NCI-H82 treated with DMSO at 0.1 percent for 48 hours (cell line): ENCODE data around the gene KCNQ2.

Experiments used
- DNase-seq: peaks from one replicate; lab custom pipeline; 2025; ENCODE audit not compliant: unreplicated experiment; lab: John Stamatoyannopoulos, UW

KCNQ2 gene

DNA sequence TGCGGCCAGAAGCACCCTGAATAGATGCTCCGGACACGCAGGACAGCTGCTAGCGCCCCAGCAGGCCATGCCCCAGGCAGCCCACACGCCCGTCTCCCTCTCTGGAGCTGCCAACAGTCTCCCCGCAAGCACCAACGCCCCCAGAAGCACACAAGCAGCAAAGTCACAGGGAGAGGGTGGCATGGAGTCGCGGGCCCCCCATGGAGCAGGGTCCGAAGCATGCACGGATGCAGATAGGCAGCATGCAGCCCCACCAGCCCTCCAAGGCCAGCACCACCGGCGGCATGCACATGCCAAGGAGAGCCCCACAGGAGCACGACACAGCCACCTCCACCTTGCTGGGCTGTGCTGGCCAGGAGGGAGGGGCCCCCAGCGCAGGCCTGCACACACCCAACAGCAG is 53.8 kb downstream of the KCNQ2 start:
- DNase-seq, result no peak

DNA sequence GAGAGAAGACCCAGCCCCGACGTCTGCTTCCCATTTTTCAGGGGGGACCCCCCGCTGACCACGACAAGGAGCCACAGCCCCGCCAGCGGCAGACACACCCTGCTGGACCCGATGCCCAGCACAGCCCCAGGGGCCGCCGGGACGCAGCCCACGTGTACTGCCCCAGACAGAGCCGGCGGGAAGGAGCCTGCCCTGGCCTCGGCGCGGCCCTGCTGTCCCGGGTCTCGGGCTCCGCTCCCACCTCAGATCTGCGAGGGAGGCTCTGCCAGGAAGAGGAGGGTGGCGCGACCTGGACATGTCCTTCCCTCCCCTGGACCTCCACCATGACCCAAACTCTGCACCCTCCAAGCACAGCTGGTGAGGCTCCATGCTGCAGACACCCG is 54.7 kb downstream of the KCNQ2 start:
- DNase-seq, result no peak

DNA sequence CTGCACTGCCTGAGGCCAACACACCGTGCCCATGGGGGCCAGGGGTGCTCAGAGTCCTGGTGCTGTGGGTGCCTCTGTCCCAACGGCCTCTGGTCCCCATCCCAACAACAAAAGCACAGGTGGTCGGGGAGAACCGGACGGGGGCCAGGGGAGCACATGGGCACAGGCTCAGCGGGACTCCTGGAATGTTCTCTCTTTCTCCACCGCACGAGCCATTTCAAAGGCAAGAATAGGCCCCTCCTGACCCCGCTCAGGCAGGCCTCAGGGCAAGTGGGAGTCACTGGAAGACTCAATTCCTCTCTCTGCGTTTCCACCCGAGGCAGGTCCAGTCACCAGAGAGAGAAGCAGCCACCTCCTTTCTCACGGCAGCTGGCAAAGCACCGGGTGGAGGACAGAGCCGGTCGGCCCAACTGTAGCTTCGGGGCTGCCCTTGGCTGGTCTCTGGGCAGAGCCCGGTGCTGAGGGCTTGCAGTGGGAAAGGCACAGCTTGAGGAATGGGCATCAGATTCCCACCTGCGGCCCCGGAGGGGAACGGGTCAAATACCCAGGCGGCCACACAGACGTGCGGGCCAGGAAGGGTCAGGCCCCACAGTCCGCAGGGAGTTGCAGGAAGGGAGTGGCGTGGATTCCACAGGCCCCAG is 55.2 kb downstream of the KCNQ2 start:
- DNase-seq, result peak; percentile 23

DNA sequence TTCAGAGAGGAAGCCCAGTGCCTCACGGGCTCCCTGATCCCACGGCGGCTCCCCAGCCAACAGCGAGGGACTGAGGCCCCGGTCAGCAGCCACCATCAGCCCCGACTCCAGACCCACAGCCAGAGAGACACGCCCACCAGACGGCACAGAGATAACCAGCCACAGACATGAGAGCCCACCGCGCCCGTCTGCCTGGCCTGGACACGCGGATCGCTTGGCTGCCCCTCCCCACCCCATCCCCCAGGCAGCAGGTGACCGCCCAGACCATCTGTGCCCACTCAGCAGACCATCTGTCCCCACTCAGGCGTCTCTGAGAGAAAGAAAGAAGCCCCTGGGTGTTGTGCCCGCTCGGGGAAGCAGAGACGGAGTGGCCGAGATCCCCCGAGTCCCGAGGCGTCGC is 55.8 kb downstream of the KCNQ2 start:
- peak; percentile 77 for DNase-seq

DNA sequence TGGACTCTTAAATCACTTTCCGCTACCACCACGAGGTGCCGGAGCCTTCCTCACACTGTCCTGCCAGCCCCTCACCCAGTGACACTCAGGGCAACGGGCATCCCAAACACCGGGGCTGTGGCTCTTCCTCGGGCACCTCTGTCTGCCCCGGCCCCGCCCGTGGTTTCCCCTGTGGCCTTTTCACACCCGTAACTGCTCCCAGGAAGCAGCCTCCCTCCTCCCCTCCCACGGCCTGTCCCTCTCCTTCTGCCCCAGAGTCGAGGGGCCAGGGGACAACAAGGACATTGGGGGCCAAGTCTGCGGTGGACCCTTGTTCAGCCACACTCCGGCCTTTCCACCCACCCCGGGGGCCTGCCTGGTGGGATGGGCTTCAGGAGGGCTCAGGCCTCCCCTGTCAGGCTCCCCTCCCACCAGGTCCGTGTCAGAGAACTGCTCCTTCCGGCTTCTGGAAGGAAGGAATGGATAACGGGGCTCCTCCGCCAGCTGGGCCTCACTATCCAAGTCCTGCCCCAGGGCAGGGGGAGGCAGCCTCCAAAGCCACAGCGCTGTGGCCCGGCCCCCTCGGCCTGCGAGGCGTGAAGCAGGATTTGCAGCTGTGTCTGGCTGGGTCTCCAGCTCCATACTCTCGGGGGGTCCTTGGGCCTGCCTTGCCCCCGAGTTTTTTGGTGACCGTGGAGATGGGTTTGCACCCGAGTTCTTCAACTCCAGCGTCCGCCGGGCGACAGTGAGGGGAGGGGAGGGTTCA is 56.6 kb downstream of the KCNQ2 start:
- no peak for DNase-seq

DNA sequence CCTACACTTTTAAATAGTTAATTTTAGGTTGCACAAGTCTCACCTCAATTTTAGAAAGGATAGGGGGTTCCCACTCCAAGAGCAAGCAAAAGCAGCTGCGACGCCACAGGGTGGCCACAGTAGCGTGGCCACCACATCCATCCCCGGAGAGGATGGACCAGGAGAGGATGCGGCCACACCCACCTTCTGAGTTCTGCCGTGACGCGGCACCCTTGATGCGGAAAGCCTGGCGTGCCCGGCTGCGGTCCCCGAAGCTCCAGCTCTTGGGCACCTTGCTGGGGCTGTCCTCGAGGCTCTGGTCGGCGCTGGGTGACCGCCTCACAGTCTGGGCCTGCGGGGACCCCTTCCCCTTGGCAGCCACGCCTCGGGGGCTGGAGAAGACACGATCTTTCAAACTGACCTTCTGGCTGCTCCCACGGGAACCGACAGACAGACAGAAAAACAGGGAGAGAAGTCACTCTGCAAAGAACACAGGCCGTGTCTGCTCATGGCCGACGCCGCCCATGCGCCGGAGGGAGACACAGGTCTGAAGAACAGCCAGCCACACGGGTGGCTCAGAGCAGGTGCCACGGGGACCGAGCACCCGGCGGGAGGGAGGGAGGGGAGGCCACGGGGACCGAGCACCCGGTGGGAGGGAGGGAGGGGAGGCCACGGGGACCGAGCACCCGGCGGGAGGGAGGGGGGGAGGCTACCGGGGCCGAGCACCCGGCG is 57.6 kb downstream of the KCNQ2 start:
- no peak for DNase-seq

DNA sequence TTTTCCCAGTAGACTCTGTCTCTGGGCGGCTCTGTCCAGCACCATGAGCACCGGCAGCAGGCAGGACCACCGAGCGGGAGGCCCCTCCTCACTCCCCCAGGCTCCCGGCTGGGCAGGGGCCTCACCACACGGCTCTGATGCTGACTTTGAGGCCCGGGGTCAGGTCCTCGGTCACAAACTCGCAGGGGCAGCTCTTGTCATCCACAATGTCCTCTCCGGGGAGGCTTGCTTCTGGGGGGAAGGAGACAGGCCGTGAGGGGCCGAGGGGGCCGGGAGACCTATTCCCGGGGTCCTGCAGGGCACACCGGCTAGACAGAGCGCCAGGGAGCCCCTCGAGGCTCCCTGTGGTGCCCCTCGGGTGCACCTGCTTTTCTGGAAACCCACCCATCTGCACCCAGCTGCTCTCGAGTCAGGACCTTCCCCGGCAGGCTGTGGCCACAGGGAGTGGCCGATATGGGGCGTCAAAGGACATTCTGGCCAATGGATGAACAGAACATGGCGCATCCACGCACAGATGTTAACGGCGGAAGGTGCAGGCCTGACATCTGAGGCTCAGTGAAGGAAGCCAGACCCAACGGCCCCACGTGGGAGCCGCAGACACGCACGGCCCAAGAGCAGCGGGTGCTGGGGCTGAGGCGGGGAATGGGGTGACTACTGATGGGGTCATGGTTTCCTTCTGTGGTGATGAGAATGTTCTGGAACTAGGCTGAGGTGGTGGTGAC is 58.3 kb downstream of the KCNQ2 start:
- no peak for DNase-seq

DNA sequence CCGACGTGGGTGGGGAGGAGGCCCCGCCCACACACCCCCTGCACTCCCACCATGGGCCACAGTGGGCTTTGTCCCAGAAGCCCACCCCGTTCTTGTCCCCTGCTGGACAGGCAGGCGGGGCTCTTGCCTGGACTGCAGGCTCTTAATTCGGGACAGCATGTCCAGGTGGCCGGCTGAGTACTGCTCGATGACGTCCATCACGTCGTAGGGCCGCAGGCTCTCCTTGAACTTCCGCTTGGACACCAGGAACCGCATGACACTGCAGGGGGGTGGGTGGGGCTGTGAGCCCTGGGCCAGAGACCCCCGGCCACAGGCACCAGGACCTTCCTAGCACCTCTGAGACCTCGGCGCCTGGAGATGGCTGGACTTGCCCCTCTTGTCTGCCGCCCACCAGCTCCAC is 59.1 kb downstream of the KCNQ2 start:
- no peak for DNase-seq

DNA sequence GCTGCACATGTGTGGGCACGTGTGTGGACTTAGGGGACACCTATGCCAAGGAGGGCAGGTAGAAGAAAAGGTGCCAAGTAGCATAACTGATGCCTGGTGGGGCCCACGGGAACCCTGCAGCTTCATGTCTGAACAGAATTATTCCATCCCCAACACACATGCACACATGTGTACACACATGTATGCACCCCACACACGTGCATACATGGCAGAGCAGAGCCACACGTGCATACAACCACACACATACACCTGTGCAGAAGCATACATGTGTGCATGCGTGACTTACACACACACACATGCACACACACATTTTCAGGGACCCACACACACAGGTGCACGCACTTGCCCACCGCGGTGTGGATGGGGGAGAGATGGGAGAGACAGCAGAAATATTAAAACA is 59.6 kb downstream of the KCNQ2 start:
- DNase-seq, result no peak

DNA sequence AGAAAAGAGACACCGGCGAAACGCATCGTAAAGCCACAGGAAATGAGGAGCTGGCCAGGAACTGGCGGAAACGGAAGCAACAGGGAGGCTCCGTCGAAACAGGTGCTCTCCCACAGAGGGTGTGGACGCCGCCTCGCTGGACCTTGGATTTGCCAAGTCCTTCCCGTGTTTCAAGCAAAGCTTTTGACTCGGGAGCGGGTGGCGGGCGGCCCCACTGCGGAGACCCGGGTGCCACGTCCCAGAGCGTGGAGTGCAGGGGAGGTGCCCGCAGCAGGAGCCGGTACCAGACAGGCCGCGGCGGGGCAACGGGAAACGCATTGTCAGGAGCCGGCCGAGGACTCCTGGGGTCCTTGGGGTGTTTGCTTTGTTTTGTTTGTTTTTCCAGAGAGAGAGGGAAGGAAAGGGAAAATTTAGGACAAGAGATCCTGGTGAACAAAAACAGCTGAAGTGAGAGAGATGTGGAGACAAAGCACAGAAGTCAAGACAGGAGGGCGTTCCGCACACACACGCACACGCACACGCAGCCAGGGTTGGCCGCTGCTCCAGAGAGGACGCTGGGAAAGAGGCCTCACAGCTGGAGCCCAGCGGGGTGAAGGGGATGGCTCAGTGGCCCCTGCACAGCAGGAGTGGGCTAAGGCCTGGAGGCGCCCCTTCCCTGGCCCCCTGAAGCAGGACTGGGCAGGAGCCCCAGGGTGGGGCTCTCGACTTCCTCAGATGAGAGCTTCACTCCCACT is 60.4 kb downstream of the KCNQ2 start:
- DNase-seq, result no peak

DNA sequence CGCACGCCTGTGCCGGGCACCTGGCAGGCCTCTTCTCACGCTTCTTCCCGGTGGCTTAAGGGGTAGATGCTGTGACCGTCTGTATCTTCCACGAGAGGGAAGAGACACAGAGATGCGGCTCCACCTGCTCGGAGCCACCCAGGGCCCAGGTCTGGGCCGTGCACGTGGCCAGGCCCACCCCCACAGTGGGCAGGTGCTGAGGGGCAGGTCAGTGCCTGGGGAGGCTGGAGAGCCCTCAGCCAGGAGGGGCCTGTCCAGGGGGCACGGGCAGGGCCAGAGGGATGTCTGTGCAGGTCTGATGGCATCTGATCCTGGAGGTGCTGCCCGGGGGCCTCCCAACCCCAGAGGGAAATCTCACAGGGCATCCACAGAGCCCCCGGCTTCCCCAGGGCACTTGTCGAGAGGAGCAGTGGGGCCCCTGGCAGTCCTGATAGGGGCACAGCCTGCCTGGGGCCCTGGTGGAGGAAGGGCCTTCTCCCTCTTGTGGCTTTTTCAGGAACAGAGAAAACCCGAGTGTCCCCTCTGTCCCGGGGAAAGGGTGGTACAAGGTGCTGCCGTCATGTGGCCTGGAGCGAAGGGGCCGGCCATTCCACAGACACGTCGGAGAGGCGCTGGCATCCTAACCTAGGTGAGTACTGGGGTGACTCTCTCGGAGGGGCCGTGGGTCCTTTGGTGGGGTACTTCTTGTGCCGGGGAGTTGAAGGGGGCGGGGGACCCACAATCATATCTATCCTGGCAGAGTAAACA is 61.1 kb downstream of the KCNQ2 start:
- DNase-seq, result no peak

DNA sequence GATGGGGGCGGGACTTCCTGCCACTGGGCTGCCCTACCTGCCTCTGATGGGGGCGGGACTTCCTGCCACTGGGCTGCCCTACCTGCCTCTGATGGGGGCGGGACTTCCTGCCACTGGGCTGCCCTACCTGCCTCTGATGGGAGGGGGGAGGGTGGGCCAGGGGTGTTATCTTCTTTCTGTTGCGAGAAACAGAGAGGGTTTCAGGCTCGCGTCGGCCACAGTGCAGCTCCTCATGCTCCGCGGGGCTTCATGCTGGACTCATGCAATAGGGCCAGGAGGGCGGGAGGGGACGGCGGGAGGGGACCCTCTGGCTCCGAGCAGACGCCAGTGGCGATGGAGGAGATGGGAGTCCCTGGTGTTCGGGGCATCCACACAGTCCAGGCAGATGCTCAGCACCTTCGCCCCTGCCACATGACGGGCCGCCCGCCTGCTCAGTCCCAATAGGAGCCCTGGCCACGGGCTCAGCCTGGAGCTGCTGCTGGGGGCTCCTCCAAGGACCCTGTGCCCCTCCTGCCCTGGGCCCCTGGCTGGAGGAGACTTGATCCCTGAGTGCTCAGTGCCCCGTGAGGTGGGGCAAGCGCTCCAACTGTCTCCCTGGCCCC is 62.5 kb downstream of the KCNQ2 start:
- DNase-seq, result no peak

DNA sequence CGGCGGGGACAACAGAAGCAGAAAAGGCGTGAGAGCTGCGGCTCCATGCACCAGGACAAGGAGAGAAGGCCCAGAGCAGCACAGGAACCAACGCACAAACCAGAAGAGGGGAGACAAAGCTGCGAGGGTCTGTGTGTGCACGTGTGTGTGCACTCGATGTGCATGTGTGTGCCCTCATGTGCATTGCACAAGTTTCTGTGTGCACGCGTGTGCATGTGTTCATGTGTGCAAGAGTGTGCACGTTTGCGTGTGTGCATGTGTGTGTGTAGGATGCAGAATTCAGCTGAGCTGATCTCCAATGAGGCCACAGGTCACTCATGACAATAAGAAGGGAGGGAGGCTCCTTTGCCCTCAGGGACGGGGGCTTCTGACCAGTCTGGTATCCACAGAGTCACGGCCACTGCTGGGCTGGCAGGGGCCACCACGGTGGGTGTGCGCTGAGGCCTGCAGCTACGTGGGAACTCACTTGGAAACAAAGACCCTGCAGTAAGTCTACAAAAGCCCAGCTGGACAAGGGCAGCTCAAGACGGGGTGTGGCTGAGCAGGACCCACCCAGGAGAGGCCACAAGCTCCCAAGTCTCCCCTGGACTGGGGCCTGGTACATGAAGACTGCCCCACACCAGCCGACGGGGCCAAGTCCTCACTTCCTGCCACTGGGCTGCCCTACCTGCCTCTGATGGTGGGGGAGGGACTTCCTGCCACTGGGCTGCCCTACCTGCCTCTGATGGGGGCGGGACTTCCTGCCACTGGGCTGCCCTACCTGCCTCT is 63.2 kb downstream of the KCNQ2 start:
- DNase-seq, result no peak

DNA sequence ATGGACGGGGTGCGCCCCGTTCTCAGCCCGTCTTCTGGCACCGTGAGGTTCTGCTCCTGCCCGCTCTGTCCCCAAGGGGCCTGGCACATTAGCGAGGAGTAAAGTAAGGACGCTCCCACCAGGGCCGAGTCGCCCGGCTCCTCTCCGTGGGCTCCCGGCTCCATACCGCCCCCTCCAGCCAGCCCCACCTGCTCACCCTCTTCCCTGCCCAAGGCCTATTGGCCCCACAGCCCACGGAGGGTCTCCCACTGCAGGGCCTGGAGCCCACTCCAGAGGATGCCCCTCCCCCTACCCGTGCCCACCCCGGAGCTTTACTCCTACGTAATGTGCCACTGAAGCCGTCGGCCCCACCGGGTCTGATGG is 63.8 kb downstream of the KCNQ2 start:
- no peak for DNase-seq

DNA sequence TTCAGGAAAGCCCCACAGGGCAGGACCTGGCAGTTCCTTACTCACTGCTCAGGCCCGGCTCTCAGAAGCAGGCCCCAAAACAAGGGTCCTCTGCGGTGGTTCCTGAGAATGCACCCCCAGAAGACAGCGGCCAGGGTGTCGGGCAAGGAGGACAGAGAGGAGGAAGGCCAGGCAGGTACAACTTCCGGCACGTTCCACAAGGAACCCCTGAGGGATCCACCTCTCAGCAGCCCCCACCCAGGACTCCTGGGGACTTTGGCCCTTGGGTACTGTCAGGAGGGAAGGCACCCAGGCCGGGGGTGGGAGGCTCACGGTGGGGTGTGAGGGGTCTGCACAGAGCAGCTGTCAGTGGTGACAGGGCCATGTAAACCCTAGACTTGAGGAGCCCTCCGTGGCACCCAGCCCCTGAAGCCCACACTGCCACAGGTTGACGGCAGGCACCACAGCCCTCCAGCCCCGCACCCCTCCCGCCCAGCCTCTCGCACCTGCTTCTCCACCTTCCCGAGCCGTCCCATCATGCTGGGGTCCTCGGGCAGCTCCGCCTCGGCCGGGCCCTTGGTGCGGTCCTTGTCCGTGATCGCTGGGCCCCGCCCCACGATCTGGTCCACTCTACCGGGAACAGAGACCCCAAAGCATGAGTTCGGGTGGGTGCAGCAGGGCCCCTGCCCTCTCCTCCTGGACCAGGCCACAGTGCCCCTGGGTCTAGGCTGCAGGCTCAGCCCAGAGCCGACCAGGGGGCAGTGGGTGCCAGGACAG is 64.3 kb downstream of the KCNQ2 start:
- DNase-seq, result no peak

DNA sequence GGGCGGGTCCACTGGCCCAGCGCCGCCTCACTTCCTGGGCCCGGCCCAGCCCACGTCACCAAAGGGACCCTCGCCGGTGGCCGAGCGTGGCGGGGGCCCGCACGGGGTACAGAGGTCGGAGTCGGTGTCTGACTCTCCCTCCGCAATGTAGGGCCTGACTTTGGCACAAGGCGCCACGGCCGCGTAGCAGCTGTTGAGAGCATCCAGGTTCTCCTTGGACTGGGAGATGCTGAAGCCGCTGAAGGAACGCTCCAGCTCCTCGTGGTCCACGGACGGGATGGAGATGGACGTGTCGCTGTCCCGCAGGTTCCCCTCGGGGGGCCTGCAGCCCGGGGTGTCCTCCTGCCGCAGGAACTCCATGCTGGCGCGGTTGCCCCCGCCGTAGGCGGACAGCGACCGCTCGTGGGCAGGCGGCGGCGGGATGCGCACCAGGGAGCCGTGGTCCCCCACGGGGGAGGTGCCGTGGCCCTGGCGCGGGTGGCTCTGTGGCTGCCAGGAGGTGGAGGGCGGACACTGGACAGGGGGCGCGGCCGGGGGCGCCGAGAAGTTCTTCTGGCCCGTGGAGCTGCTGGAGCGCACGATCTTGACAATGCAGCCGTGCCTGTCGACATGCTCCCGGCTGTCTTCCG is 65.7 kb downstream of the KCNQ2 start:
- DNase-seq, result no peak

DNA sequence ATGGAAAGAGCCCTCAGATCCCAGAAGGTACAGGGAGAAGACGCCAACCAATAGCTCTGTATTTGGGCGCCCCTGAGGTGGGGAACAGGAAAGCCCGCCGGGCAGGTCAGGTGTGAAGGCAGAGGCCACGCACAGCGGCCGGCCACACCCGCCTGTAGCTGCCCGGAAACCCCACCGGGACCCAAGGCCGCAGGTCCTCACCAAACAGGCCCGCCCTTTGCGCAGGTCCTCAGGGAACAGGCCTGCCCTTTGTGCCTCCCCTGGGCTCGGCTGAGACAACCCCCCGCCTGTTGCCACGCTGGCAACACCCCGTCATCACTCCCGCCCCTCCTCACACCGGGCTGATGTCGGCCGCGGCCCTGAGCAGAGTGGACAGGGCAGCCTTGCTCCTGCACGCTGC is 66.4 kb downstream of the KCNQ2 start:
- no peak for DNase-seq

DNA sequence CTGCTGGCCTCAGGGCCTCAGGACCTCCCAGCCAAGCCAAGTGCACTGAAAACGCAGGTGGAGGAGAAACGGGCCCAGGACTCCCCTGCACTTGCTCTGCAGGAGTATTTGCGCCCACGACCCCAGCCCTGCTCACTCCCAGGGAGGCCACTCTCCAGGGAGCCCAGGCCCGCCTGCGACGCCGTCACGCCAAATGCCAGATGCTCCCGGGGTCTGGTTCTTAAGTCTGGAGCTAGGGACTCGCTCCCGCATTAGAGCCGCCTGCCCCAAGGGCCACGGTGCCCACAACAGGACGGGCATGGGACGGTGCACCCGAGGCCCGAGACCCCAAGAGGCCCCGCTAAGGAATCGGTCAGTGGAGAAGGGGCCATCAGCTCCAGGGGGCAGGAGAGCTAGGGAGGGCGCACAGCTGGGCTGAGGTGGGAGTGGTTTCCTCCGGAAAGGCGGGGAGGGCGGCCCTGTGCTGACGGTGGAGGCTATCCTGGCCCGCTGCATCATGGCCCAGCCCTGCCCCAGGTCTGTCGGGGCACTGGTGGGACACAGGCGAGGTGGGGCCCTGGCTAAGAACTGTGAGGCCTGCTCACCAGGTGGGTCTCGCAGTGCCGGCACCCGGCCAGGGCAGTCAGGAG is 67.2 kb downstream of the KCNQ2 start:
- DNase-seq, result no peak
